GM18951 (cell line): ENCODE results near the gene PARD6B.
"Not testable (repeated sequence)": the region's sequence is repeated elsewhere in the genome, so short reads cannot be mapped to it uniquely, and the experiment has no call there.

Source experiments
- POLR2A ChIP-seq: IDR thresholded peaks from 4 replicates; pipeline ENCODE4 v1.6.1; 2011; ENCODE audit warnings: mild to moderate bottlenecking; ENCODE audit not compliant: insufficient read length, insufficient read depth; ENCODE audit errors: extremely low read depth
- in situ Hi-C: fragments of 300-500 bp; cut with MboI; formaldehyde crosslinking; loops from one replicate; pipeline ENCODE4 v1.12.0; 2022; ENCODE audit warnings: low sequenced_read_pairs, mixed read lengths, inconsistent platforms; ENCODE audit not compliant: unreplicated experiment

PARD6B gene

GRCh38 chr20:50711113-50711825 lies 20.1 kb upstream of the PARD6B start:
- no peak for TF ChIP-seq POLR2A
- in situ Hi-C loops = no loop called here

- no peak for TF ChIP-seq POLR2A
Measured at GRCh38 chr20:50712771-50713656, 18.4 kb upstream of the PARD6B start.

GRCh38 chr20:50713657-50714101 lies 17.7 kb upstream of the PARD6B start:
- TF ChIP-seq POLR2A = no peak
- in situ Hi-C loops = no loop called here

More at GRCh38 chr20:50712771-50713656, 18.4 kb upstream of the PARD6B start:
- in situ Hi-C loops = no loop called here

GRCh38 chr20:50714426-50714825 lies 17.0 kb upstream of the PARD6B start:
- in situ Hi-C loops = not testable (repeated sequence)

GRCh38 chr20:50715694-50716093 lies 15.7 kb upstream of the PARD6B start:
- TF ChIP-seq POLR2A = no peak
- in situ Hi-C loops = no loop called here

- in situ Hi-C loops = no loop called here
Measured at GRCh38 chr20:50716518-50716917, 14.9 kb upstream of the PARD6B start.

GRCh38 chr20:50717312-50717711 lies 14.1 kb upstream of the PARD6B start:
- in situ Hi-C loops = no loop called here
- no peak for TF ChIP-seq POLR2A

More at GRCh38 chr20:50716518-50716917, 14.9 kb upstream of the PARD6B start:
- no peak for TF ChIP-seq POLR2A

GRCh38 chr20:50717974-50718761 lies 13.2 kb upstream of the PARD6B start:
- no peak for TF ChIP-seq POLR2A
- in situ Hi-C loops = no loop called here

GRCh38 chr20:50719328-50719727 lies 12.1 kb upstream of the PARD6B start:
- TF ChIP-seq POLR2A = no peak
- in situ Hi-C loops = no loop called here

GRCh38 chr20:50720026-50720425 lies 11.4 kb upstream of the PARD6B start:
- in situ Hi-C loops = no loop called here
- TF ChIP-seq POLR2A = no peak

GRCh38 chr20:50720582-50720981 lies 10.8 kb upstream of the PARD6B start:
- no peak for TF ChIP-seq POLR2A
- in situ Hi-C loops = no loop called here

GRCh38 chr20:50721881-50722281 lies 9.5 kb upstream of the PARD6B start:
- in situ Hi-C loops = no loop called here
- TF ChIP-seq POLR2A = no peak
